WTC11 (cell line): Measurements from ENCODE around the gene ADAMTS5. TPM values are rescaled to one million over a fixed set of nuclear protein-coding genes. Genes with fewer than 3 reads are reported as not detected.

ENCODE experiments used
- ATAC-seq: fragments of 200-7000 bp; cut with Tn5 transposase; 2 replicates; pipeline ENCODE4 v1.10.0; 2021; ENCODE audit warnings: mild to moderate bottlenecking, moderate library complexity
- CTCF ChIA-PET: fragments of 300-600 bp; sonication (Branson Sonifier 250); formaldehyde crosslinking; loops from one replicate; lab custom pipeline; 2021; ENCODE audit warnings: antibody characterized with exemption; lab: Charles Lee
- POLR2A ChIA-PET: fragments of 350-600 bp; sonication (Branson Sonifier 250); formaldehyde crosslinking; loops from one replicate; lab custom pipeline; 2021; ENCODE audit warnings: antibody characterized with exemption; lab: Charles Lee
- DNase-seq: peaks from one replicate; pipeline ENCODE4 v3.0.0; 2021; ENCODE audit warnings: low spot score
- H3K27ac Mint-ChIP-seq: 2 replicates; pipeline ENCODE4 v1.8.0; 2021; ENCODE audit warnings: mixed read lengths
- H3K27me3 Mint-ChIP-seq: 2 replicates; pipeline ENCODE4 v1.8.0; 2021; ENCODE audit warnings: low read depth, mild to moderate bottlenecking, moderate library complexity, mixed read lengths
- H3K36me3 Mint-ChIP-seq: 2 replicates; pipeline ENCODE4 v1.8.0; 2021; ENCODE audit warnings: mixed read lengths
- H3K4me1 Mint-ChIP-seq: 2 replicates; pipeline ENCODE4 v1.8.0; 2022; ENCODE audit warnings: mixed read lengths
- H3K4me3 Mint-ChIP-seq: 2 replicates; pipeline ENCODE4 v1.8.0; 2021; ENCODE audit warnings: mild to moderate bottlenecking, moderate library complexity, mixed read lengths
- H3K9me3 Mint-ChIP-seq: 2 replicates; pipeline ENCODE4 v1.8.0; 2021; ENCODE audit warnings: mixed read lengths
- ESRRA ChIP-seq: sonication (generic); formaldehyde crosslinking; IDR thresholded peaks from 2 replicates; pipeline ENCODE4 v1.8.1; 2022; ENCODE audit warnings: mild to moderate bottlenecking, missing genetic modification reagents, borderline replicate concordance
- ETV6 ChIP-seq: sonication (generic); formaldehyde crosslinking; IDR thresholded peaks from 2 replicates; pipeline ENCODE4 v1.8.1; 2022; ENCODE audit warnings: mild to moderate bottlenecking, missing genetic modification reagents
- GABPB1 ChIP-seq: sonication (generic); formaldehyde crosslinking; IDR thresholded peaks from 2 replicates; pipeline ENCODE4 v1.8.1; 2023; ENCODE audit warnings: mild to moderate bottlenecking, missing genetic modification reagents
- GRHL2 ChIP-seq: fragments of 250-450 bp; sonication (Bioruptor Pico); IDR thresholded peaks from 2 replicates; pipeline ENCODE4 v1.8.0; 2022; ENCODE audit warnings: mild to moderate bottlenecking, moderate library complexity; ENCODE audit not compliant: insufficient replicate concordance, severe bottlenecking
- GTF2I ChIP-seq: fragments of 250-450 bp; sonication (Bioruptor Pico); conservative IDR thresholded peaks from 2 replicates; pipeline ENCODE4 v1.4.0; 2021; ENCODE audit warnings: mild to moderate bottlenecking
- JUN ChIP-seq: sonication (generic); formaldehyde crosslinking; IDR thresholded peaks from 2 replicates; pipeline ENCODE4 v1.8.0; 2023; ENCODE audit warnings: mild to moderate bottlenecking, missing genetic modification reagents
- MXD4 ChIP-seq: fragments of 250-450 bp; sonication (Bioruptor Pico); IDR thresholded peaks from 2 replicates; pipeline ENCODE4 v1.8.0; 2021; ENCODE audit warnings: mild to moderate bottlenecking, moderate library complexity, borderline replicate concordance
- NFE2L1 ChIP-seq: sonication (generic); formaldehyde crosslinking; IDR thresholded peaks from 2 replicates; pipeline ENCODE4 v1.8.1; 2023; ENCODE audit warnings: missing genetic modification reagents
- NFYB ChIP-seq: sonication (generic); formaldehyde crosslinking; conservative IDR thresholded peaks from 2 replicates; pipeline ENCODE4 v1.8.0; 2022; ENCODE audit warnings: low read depth, missing genetic modification reagents
- NR2C2 ChIP-seq: sonication (generic); formaldehyde crosslinking; IDR thresholded peaks from 2 replicates; pipeline ENCODE4 v1.8.0; 2022; ENCODE audit warnings: mild to moderate bottlenecking, missing genetic modification reagents
- NR3C1 ChIP-seq: sonication (generic); formaldehyde crosslinking; conservative IDR thresholded peaks from 2 replicates; pipeline ENCODE4 v1.8.1; 2023; ENCODE audit warnings: low read depth, mild to moderate bottlenecking, missing genetic modification reagents
- RELA ChIP-seq: sonication (generic); formaldehyde crosslinking; IDR thresholded peaks from 2 replicates; pipeline ENCODE4 v1.8.1; 2022; ENCODE audit warnings: missing genetic modification reagents, mild to moderate bottlenecking, borderline replicate concordance
- SMAD3 ChIP-seq: sonication (generic); formaldehyde crosslinking; IDR thresholded peaks from 2 replicates; pipeline ENCODE4 v1.8.0; 2022; ENCODE audit warnings: missing genetic modification reagents, mild to moderate bottlenecking, borderline replicate concordance
- SMAD4 ChIP-seq: sonication (generic); formaldehyde crosslinking; IDR thresholded peaks from 2 replicates; pipeline ENCODE4 v1.8.0; 2022; ENCODE audit warnings: mild to moderate bottlenecking, missing genetic modification reagents
- TEAD1 ChIP-seq: sonication (generic); formaldehyde crosslinking; IDR thresholded peaks from 2 replicates; pipeline ENCODE4 v1.8.0; 2022; ENCODE audit warnings: mild to moderate bottlenecking, missing genetic modification reagents
- USF2 ChIP-seq: sonication (generic); formaldehyde crosslinking; IDR thresholded peaks from 2 replicates; pipeline ENCODE4 v1.8.1; 2023; ENCODE audit warnings: mild to moderate bottlenecking, missing genetic modification reagents, moderate library complexity
- ZBTB43 ChIP-seq: sonication (generic); formaldehyde crosslinking; IDR thresholded peaks from 2 replicates; pipeline ENCODE4 v1.8.1; 2023; ENCODE audit warnings: mild to moderate bottlenecking, missing genetic modification reagents
- ZNF532 ChIP-seq: fragments of 250-450 bp; sonication (Bioruptor Pico); IDR thresholded peaks from 2 replicates; pipeline ENCODE4 v1.9.0; 2021; ENCODE audit warnings: mild to moderate bottlenecking, borderline replicate concordance
- total RNA-seq: library from RNA; stranded (reverse); gene quantifications from 3 replicates; pipeline ENCODE4 v1.2.3, GENCODE V29; 2021
- TF ChIP-seq, protein P1 (sequence below): sonication (generic); formaldehyde crosslinking; IDR thresholded peaks from 2 replicates; pipeline ENCODE4 v1.8.1; 2022; ENCODE audit warnings: mild to moderate bottlenecking, missing genetic modification reagents, moderate library complexity, borderline replicate concordance
- TF ChIP-seq, protein P2 (sequence below): fragments of 250-450 bp; sonication (Bioruptor Pico); IDR thresholded peaks from 2 replicates; pipeline ENCODE4 v1.9.0; 2021; ENCODE audit warnings: moderate library complexity, mild to moderate bottlenecking, inconsistent platforms, borderline replicate concordance

Gene ADAMTS5
- total RNA-seq, 1 experiment from 2014 or later: 1.6 TPM

GRCh38 chr21:26958788-26959187 is 8.1 kb downstream of the ADAMTS5 start (continued):
- no peak for TF ChIP-seq ESRRA (CRISPR knock-in tag)
- no peak for TF ChIP-seq NFE2L1
- TF ChIP-seq ZBTB43 (CRISPR knock-in tag): no peak
- no peak for TF ChIP-seq ETV6 (CRISPR knock-in tag)
- no peak for TF ChIP-seq SMAD4 (CRISPR knock-in tag)
- TF ChIP-seq MXD4: no peak
- no peak for TF ChIP-seq NR2C2 (CRISPR knock-in tag)
- TF ChIP-seq TEAD1 (CRISPR knock-in tag): no peak
- no peak for TF ChIP-seq ZNF532 (CRISPR knock-in tag)

DNA sequence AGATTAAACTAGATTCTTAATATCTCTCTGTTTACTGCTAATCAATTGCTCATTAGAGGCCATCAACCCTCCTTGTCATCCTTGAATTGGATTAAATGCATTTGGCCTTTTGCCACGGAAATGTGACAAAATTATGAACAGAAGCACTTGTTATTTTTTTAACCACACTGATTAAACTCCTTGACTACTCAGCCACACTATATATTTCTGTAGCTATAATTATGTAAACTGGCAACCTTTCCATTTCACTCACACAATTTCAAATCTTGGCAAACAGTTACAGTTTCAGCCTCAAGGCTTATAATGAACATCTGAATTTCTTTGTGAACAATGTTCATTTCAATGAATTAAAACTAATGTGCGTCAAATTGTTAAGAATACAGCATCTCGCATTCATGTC is 10.1 kb downstream of the ADAMTS5 start:
- POLR2A ChIA-PET: no interaction called here
- no peak for DNase-seq
- TF ChIP-seq USF2 (CRISPR knock-in tag): no peak
- Mint-ChIP-seq H3K4me1 (peaks cover 36% of the 10 kb centered on the region), H3K4me3 (no peak overlapping the region), H3K9me3 (no peaks in the 10 kb centered on the region), H3K27me3 (no peaks in the 10 kb centered on the region; the same call in 1 of the 2 replicates), H3K36me3 (no peaks in the 10 kb centered on the region), H3K27ac (no peak overlapping the region)
- CTCF ChIA-PET: interaction anchor here (1.2 kb wide), 1 partner anchor 8 kb away, joined by 5 read pairs; no protein-coding TSS in a partner anchor
- no peak for ATAC-seq

GRCh38 chr21:26956216-26956615 is 10.7 kb downstream of the ADAMTS5 start:
- ChIA-PET CTCF (interaction anchor here (1.2 kb wide), 1 partner anchor 9 kb away, joined by 5 read pairs; no protein-coding TSS in a partner anchor), POLR2A (no interaction called here)
- Mint-ChIP-seq H3K9me3 (no peaks in the 10 kb centered on the region), H3K4me1 (peaks cover 33% of the 10 kb centered on the region), H3K27ac (no peak overlapping the region), H3K27me3 (no peaks in the 10 kb centered on the region), H3K4me3 (no peak overlapping the region), H3K36me3 (no peaks in the 10 kb centered on the region)
- DNase-seq (no peak), ATAC-seq (no peak)
- no peak for TF ChIP-seq SMAD3 (CRISPR knock-in tag)
- no peak for TF ChIP-seq JUN
- TF ChIP-seq ZNF532 (CRISPR knock-in tag): no peak
- no peak for TF ChIP-seq NFYB
- no peak for TF ChIP-seq GABPB1 (CRISPR knock-in tag)
- no peak for TF ChIP-seq MXD4
- TF ChIP-seq USF2 (CRISPR knock-in tag): no peak
- TF ChIP-seq GRHL2: no peak
- no peak for TF ChIP-seq GTF2I (CRISPR knock-in tag)
- TF ChIP-seq, protein P1, sequence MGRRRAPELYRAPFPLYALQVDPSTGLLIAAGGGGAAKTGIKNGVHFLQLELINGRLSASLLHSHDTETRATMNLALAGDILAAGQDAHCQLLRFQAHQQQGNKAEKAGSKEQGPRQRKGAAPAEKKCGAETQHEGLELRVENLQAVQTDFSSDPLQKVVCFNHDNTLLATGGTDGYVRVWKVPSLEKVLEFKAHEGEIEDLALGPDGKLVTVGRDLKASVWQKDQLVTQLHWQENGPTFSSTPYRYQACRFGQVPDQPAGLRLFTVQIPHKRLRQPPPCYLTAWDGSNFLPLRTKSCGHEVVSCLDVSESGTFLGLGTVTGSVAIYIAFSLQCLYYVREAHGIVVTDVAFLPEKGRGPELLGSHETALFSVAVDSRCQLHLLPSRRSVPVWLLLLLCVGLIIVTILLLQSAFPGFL: no peak
- TF ChIP-seq NR3C1 (CRISPR knock-in tag): no peak
- TF ChIP-seq, protein P2, sequence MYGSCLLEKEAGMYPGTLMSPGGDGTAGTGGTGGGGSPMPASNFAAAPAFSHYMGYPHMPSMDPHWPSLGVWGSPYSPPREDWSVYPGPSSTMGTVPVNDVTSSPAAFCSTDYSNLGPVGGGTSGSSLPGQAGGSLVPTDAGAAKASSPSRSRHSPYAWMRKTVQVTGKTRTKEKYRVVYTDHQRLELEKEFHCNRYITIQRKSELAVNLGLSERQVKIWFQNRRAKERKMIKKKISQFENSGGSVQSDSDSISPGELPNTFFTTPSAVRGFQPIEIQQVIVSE (CRISPR knock-in tag): no peak
- TF ChIP-seq NFE2L1: no peak
- no peak for TF ChIP-seq RELA (CRISPR knock-in tag)
